ENCODE measurements around the gene UTP18. TPM values are rescaled to one million over a fixed set of nuclear protein-coding genes. Genes with fewer than 3 reads are reported as not detected.

Gene UTP18
- total and polyA plus RNA-seq, 7 experiments from 2014 or later = 31.1 to 71.6 (median 46.2) TPM

Other genes with a start within 250 kb of the UTP18 start
- gene SPAG9, start 139.7 kb upstream of the UTP18 start, total RNA-seq = 10 to 100 TPM; 52.6 to 73.4 (median 54.9) TPM
- gene SPAG9, start 139.7 kb upstream of the UTP18 start, polyA plus RNA-seq = 1 to 10 TPM; 3.3 to 5.9 TPM
- 100 to 1,000 TPM in 1 of 5 experiments, 10 to 100 TPM in 4; 13.4 to 159 (median 20.1) TPM for gene NME1, start 107.0 kb upstream of the UTP18 start, total RNA-seq
- gene NME1, start 107.0 kb upstream of the UTP18 start, polyA plus RNA-seq = 10 to 100 TPM; 58.9 to 59.7 TPM
- 100 to 1,000 TPM; 133 to 457 (median 179) TPM for gene NME2, start 94.1 kb upstream of the UTP18 start, total RNA-seq
- 100 to 1,000 TPM; 255 to 280 TPM for gene NME2, start 94.1 kb upstream of the UTP18 start, polyA plus RNA-seq
- gene MBTD1, start 497 bp upstream of the UTP18 start, total RNA-seq = 10 to 100 TPM; 16.9 to 35.8 (median 28.9) TPM
- gene MBTD1, start 497 bp upstream of the UTP18 start, polyA plus RNA-seq = 1 to 10 TPM; 7.0 to 8.3 TPM

Data from naive thymus-derived CD4-positive, alpha-beta T cell (primary cell).